ENCODE results near the gene ADAMTSL5.
"Not testable (repeated sequence)": the region's sequence is repeated elsewhere in the genome, so short reads cannot be mapped to it uniquely, and the experiment has no call there.

ADAMTSL5 gene

GRCh38 chr19:1521636-1522035 is 8.8 kb upstream of the ADAMTSL5 start:
- H3K27ac ChIP-seq (ENCODE audit: low read depth, low read length, poor library complexity, severe bottlenecking), result no peak overlapping the region

GRCh38 chr19:1520203-1520780 is 7.5 kb upstream of the ADAMTSL5 start:
- H3K9me2 ChIP-seq (ENCODE audit: low read depth, low read length), result no peaks in the 10 kb centered on the region
- no peaks in the 10 kb centered on the region for H3K4me1 ChIP-seq (ENCODE audit: insufficient read depth, low read length, severe bottlenecking)
- no peak overlapping the region for H3K9ac ChIP-seq (ENCODE audit: low read length)
- TF ChIP-seq CTCF (IDR thresholded peaks at IDR 0.05; ENCODE audit: low read length) (no peak), EZH2 (IDR thresholded peaks at IDR 0.05; ENCODE audit: borderline replicate concordance, low read length) (no peak)
- no peak overlapping the region for H3K4me2 ChIP-seq (ENCODE audit: low read length)
- H3K27ac ChIP-seq (ENCODE audit: low read depth, low read length, poor library complexity, severe bottlenecking), result no peak overlapping the region
- no peaks in the 10 kb centered on the region for H3K9me3 ChIP-seq (ENCODE audit: low read length)
- H3F3A ChIP-seq (ENCODE audit: insufficient read depth, low read length), result no peaks in the 10 kb centered on the region
- H3K4me3 ChIP-seq (ENCODE audit: low read depth, low read length, poor library complexity, severe bottlenecking), result no peak overlapping the region
- no peaks in the 10 kb centered on the region for H4K20me1 ChIP-seq (ENCODE audit: insufficient read depth, low read length)
- no peaks in the 10 kb centered on the region for H3K79me2 ChIP-seq (ENCODE audit: insufficient read depth, low read length)
- H2AFZ ChIP-seq (ENCODE audit: low read length), result no peak overlapping the region
- no peaks in the 10 kb centered on the region for H3K36me3 ChIP-seq (ENCODE audit: insufficient read depth, low read length)
- H3K27me3 ChIP-seq (ENCODE audit: insufficient read depth, low read length), result peaks cover 1% of the 10 kb centered on the region; the same call in 1 of the 2 replicates

More at GRCh38 chr19:1521636-1522035, 8.8 kb upstream of the ADAMTSL5 start:
- H3K4me3 ChIP-seq (ENCODE audit: low read depth, low read length, poor library complexity, severe bottlenecking), result no peak overlapping the region
- TF ChIP-seq EZH2 (IDR thresholded peaks at IDR 0.05; ENCODE audit: borderline replicate concordance, low read length) (no peak), CTCF (IDR thresholded peaks at IDR 0.05; ENCODE audit: low read length) (no peak)
- H3F3A ChIP-seq (ENCODE audit: insufficient read depth, low read length), result no peaks in the 10 kb centered on the region
- H3K4me2 ChIP-seq (ENCODE audit: low read length), result no peak overlapping the region
- no peaks in the 10 kb centered on the region for H3K9me2 ChIP-seq (ENCODE audit: low read depth, low read length)
- H4K20me1 ChIP-seq (ENCODE audit: insufficient read depth, low read length), result no peaks in the 10 kb centered on the region
- no peak overlapping the region for H2AFZ ChIP-seq (ENCODE audit: low read length)
- H3K27me3 ChIP-seq (ENCODE audit: insufficient read depth, low read length), result no peaks in the 10 kb centered on the region; the same call in 1 of the 2 replicates
- H3K9ac ChIP-seq (ENCODE audit: low read length), result no peak overlapping the region
- no peaks in the 10 kb centered on the region for H3K79me2 ChIP-seq (ENCODE audit: insufficient read depth, low read length)
- H3K9me3 ChIP-seq (ENCODE audit: low read length), result no peaks in the 10 kb centered on the region
- H3K4me1 ChIP-seq (ENCODE audit: insufficient read depth, low read length, severe bottlenecking), result no peaks in the 10 kb centered on the region
- no peaks in the 10 kb centered on the region for H3K36me3 ChIP-seq (ENCODE audit: insufficient read depth, low read length)

- not testable (repeated sequence) for H3F3A ChIP-seq (ENCODE audit: insufficient read depth, low read length); H3K4me3 ChIP-seq (ENCODE audit: low read depth, low read length, poor library complexity, severe bottlenecking); H4K20me1 ChIP-seq (ENCODE audit: insufficient read depth, low read length); H3K27ac ChIP-seq (ENCODE audit: low read depth, low read length, poor library complexity, severe bottlenecking); H3K4me1 ChIP-seq (ENCODE audit: insufficient read depth, low read length, severe bottlenecking); H3K27me3 ChIP-seq (ENCODE audit: insufficient read depth, low read length); H3K4me2 ChIP-seq (ENCODE audit: low read length); H3K36me3 ChIP-seq (ENCODE audit: insufficient read depth, low read length); H2AFZ ChIP-seq (ENCODE audit: low read length); H3K9ac ChIP-seq (ENCODE audit: low read length); H3K9me2 ChIP-seq (ENCODE audit: low read depth, low read length); H3K9me3 ChIP-seq (ENCODE audit: low read length); H3K79me2 ChIP-seq (ENCODE audit: insufficient read depth, low read length)
Measured at GRCh38 chr19:1519802-1520201, 7.0 kb upstream of the ADAMTSL5 start.

- Histone ChIP-seq H3K27me3 (ENCODE audit: insufficient read depth, low read length) (peaks cover 8% of the 10 kb centered on the region; the same call in 1 of the 2 replicates), H4K20me1 (ENCODE audit: insufficient read depth, low read length) (no peaks in the 10 kb centered on the region), H3K79me2 (ENCODE audit: insufficient read depth, low read length) (no peaks in the 10 kb centered on the region)
Measured at GRCh38 chr19:1518471-1518870, 5.7 kb upstream of the ADAMTSL5 start.

More at GRCh38 chr19:1518471-1518870, 5.7 kb upstream of the ADAMTSL5 start:
- Histone ChIP-seq H3K36me3 (ENCODE audit: insufficient read depth, low read length) (no peaks in the 10 kb centered on the region), H3K9ac (ENCODE audit: low read length) (no peak overlapping the region), H3K4me3 (ENCODE audit: low read depth, low read length, poor library complexity, severe bottlenecking) (no peak overlapping the region), H2AFZ (ENCODE audit: low read length) (no peak overlapping the region), H3K27ac (ENCODE audit: low read depth, low read length, poor library complexity, severe bottlenecking) (no peak overlapping the region), H3F3A (ENCODE audit: insufficient read depth, low read length) (no peaks in the 10 kb centered on the region), H3K4me2 (ENCODE audit: low read length) (no peak overlapping the region), H3K4me1 (ENCODE audit: insufficient read depth, low read length, severe bottlenecking) (no peaks in the 10 kb centered on the region), H3K9me2 (ENCODE audit: low read depth, low read length) (no peaks in the 10 kb centered on the region), H3K9me3 (ENCODE audit: low read length) (no peaks in the 10 kb centered on the region)
- no peak for TF ChIP-seq EZH2 (IDR thresholded peaks at IDR 0.05; ENCODE audit: borderline replicate concordance, low read length)
- no peak for TF ChIP-seq CTCF (IDR thresholded peaks at IDR 0.05; ENCODE audit: low read length)

Data from OCI-LY1 (cell line).